ENCODE measurements around the gene C16orf90. TPM values are rescaled to one million over a fixed set of nuclear protein-coding genes. Genes with fewer than 3 reads are reported as not detected.
"Not testable (repeated sequence)": the region's sequence is repeated elsewhere in the genome, so short reads cannot be mapped to it uniquely, and the experiment has no call there.

C16orf90 gene
- total RNA-seq, 1 donor from 2014 or later, result not detected

- TF ChIP-seq, protein P1, sequence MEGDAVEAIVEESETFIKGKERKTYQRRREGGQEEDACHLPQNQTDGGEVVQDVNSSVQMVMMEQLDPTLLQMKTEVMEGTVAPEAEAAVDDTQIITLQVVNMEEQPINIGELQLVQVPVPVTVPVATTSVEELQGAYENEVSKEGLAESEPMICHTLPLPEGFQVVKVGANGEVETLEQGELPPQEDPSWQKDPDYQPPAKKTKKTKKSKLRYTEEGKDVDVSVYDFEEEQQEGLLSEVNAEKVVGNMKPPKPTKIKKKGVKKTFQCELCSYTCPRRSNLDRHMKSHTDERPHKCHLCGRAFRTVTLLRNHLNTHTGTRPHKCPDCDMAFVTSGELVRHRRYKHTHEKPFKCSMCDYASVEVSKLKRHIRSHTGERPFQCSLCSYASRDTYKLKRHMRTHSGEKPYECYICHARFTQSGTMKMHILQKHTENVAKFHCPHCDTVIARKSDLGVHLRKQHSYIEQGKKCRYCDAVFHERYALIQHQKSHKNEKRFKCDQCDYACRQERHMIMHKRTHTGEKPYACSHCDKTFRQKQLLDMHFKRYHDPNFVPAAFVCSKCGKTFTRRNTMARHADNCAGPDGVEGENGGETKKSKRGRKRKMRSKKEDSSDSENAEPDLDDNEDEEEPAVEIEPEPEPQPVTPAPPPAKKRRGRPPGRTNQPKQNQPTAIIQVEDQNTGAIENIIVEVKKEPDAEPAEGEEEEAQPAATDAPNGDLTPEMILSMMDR (IDR thresholded peaks at IDR 0.05), result no peak
- peaks cover 38% of the 10 kb centered on the region for H3K36me3 Mint-ChIP-seq (ENCODE audit: unreplicated experiment)
- H3K27me3 Mint-ChIP-seq (ENCODE audit: unreplicated experiment), result no peaks in the 10 kb centered on the region
- no peak overlapping the region for H3K27ac Mint-ChIP-seq (ENCODE audit: unreplicated experiment)
- DNase-seq (ENCODE audit: extremely low spot score, unreplicated experiment), result no peak
- H3K4me1 Mint-ChIP-seq (ENCODE audit: unreplicated experiment), result peaks cover 1% of the 10 kb centered on the region
- H3K9me3 Mint-ChIP-seq (ENCODE audit: unreplicated experiment), result no peaks in the 10 kb centered on the region
- H3K4me3 Mint-ChIP-seq (ENCODE audit: unreplicated experiment), result no peak overlapping the region
These were observed 13.4 kb upstream of the C16orf90 start for GRCh38 chr16:3508736-3509135.

GRCh38 chr16:3503523-3503922 lies 8.2 kb upstream of the C16orf90 start:
- no peak for DNase-seq (ENCODE audit: extremely low spot score, unreplicated experiment)
- H3K9me3 Mint-ChIP-seq (ENCODE audit: unreplicated experiment), result no peaks in the 10 kb centered on the region
- no peak overlapping the region for H3K4me3 Mint-ChIP-seq (ENCODE audit: unreplicated experiment)
- H3K36me3 Mint-ChIP-seq (ENCODE audit: unreplicated experiment), result peaks cover 19% of the 10 kb centered on the region
- TF ChIP-seq, protein P1 (IDR thresholded peaks at IDR 0.05), result no peak
- H3K27me3 Mint-ChIP-seq (ENCODE audit: unreplicated experiment), result no peaks in the 10 kb centered on the region
- no peak overlapping the region for H3K27ac Mint-ChIP-seq (ENCODE audit: unreplicated experiment)
- peaks cover 18% of the 10 kb centered on the region for H3K4me1 Mint-ChIP-seq (ENCODE audit: unreplicated experiment)

GRCh38 chr16:3501783-3502400 lies 6.6 kb upstream of the C16orf90 start:
- Mint-ChIP-seq H3K4me1 (ENCODE audit: unreplicated experiment) (peaks cover 18% of the 10 kb centered on the region), H3K27me3 (ENCODE audit: unreplicated experiment) (no peaks in the 10 kb centered on the region), H3K27ac (ENCODE audit: unreplicated experiment) (peak overlapping the region; percentile 92), H3K36me3 (ENCODE audit: unreplicated experiment) (peaks cover 11% of the 10 kb centered on the region), H3K4me3 (ENCODE audit: unreplicated experiment) (peak overlapping the region; percentile 91), H3K9me3 (ENCODE audit: unreplicated experiment) (no peaks in the 10 kb centered on the region)
- TF ChIP-seq, protein P1 (IDR thresholded peaks at IDR 0.05), result no peak
- DNase-seq (ENCODE audit: extremely low spot score, unreplicated experiment), result no peak

- Mint-ChIP-seq H3K4me3 (ENCODE audit: unreplicated experiment) (peak overlapping the region; percentile 91), H3K36me3 (ENCODE audit: unreplicated experiment) (peaks cover 11% of the 10 kb centered on the region), H3K4me1 (ENCODE audit: unreplicated experiment) (peaks cover 18% of the 10 kb centered on the region), H3K27ac (ENCODE audit: unreplicated experiment) (peak overlapping the region; percentile 92)
- not testable (repeated sequence) for H3K9me3 Mint-ChIP-seq (ENCODE audit: unreplicated experiment); H3K27me3 Mint-ChIP-seq (ENCODE audit: unreplicated experiment); DNase-seq (ENCODE audit: extremely low spot score, unreplicated experiment)
These were observed 6.1 kb upstream of the C16orf90 start for GRCh38 chr16:3501412-3501761.

DNA sequence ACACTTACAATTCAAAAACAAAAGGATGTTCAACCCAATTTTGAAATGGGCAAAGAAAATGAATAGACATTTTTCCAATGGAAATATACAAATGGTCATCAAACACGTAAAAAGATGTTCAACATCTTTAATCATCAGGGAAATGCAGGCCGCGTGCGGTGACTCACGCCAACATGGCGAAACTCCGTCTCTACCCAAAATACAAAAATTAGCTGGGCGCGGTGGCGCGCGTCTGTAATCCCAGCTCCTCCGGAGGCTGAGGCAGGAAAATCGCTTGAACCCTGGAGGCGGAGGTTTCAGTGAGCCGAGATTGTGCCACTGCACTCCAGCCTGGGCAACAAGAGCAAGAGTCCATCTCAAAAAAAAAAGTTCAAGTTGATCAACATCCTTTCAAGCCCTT lies 3.7 kb upstream of the C16orf90 start:
- Mint-ChIP-seq H3K36me3 (ENCODE audit: unreplicated experiment) (no peaks in the 10 kb centered on the region), H3K9me3 (ENCODE audit: unreplicated experiment) (no peaks in the 10 kb centered on the region)

More for the DNA sequence above, 3.7 kb upstream of the C16orf90 start:
- no peak for DNase-seq (ENCODE audit: extremely low spot score, unreplicated experiment)
- no peak overlapping the region for H3K27ac Mint-ChIP-seq (ENCODE audit: unreplicated experiment)
- H3K4me1 Mint-ChIP-seq (ENCODE audit: unreplicated experiment), result peaks cover 18% of the 10 kb centered on the region
- H3K27me3 Mint-ChIP-seq (ENCODE audit: unreplicated experiment), result no peaks in the 10 kb centered on the region
- no peak overlapping the region for H3K4me3 Mint-ChIP-seq (ENCODE audit: unreplicated experiment)
- TF ChIP-seq, protein P1 (IDR thresholded peaks at IDR 0.05), result no peak
